Measurements from ENCODE around the gene FADS6.

DNA sequence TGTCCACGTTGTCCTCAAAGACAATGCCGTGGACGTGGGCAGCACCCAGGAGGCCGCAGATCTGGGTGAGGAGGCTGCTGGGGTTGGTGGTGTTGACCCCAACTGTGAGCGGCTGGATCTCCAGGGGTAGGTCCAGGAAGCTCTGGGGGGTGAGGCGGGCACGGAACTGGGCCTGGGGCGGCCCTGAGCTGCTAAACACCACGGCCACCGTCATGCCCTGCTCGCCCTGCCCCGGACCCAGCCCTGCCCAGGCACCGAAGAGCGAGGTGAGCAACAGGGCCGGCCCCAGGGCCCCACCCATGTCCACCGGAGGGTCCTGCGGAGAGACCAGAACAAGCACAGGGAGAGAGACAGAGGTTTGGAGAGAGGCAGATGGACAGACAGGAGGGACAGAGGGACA is 38.6 kb downstream of the FADS6 start:
- TF ChIP-seq, protein P1, sequence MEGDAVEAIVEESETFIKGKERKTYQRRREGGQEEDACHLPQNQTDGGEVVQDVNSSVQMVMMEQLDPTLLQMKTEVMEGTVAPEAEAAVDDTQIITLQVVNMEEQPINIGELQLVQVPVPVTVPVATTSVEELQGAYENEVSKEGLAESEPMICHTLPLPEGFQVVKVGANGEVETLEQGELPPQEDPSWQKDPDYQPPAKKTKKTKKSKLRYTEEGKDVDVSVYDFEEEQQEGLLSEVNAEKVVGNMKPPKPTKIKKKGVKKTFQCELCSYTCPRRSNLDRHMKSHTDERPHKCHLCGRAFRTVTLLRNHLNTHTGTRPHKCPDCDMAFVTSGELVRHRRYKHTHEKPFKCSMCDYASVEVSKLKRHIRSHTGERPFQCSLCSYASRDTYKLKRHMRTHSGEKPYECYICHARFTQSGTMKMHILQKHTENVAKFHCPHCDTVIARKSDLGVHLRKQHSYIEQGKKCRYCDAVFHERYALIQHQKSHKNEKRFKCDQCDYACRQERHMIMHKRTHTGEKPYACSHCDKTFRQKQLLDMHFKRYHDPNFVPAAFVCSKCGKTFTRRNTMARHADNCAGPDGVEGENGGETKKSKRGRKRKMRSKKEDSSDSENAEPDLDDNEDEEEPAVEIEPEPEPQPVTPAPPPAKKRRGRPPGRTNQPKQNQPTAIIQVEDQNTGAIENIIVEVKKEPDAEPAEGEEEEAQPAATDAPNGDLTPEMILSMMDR (IDR thresholded peaks at IDR 0.05): no peak
- TF ChIP-seq ZFX (IDR thresholded peaks at IDR 0.05; ENCODE audit: borderline replicate concordance): no peak
